ENCODE measurements around the gene TLE5.
"Not testable (repeated sequence)": the region's sequence is repeated elsewhere in the genome, so short reads cannot be mapped to it uniquely, and the experiment has no call there.

TLE5 gene

GRCh38 chr19:3039125-3039524 lies 23.2 kb downstream of the TLE5 start:
- TF ChIP-seq, protein P1, sequence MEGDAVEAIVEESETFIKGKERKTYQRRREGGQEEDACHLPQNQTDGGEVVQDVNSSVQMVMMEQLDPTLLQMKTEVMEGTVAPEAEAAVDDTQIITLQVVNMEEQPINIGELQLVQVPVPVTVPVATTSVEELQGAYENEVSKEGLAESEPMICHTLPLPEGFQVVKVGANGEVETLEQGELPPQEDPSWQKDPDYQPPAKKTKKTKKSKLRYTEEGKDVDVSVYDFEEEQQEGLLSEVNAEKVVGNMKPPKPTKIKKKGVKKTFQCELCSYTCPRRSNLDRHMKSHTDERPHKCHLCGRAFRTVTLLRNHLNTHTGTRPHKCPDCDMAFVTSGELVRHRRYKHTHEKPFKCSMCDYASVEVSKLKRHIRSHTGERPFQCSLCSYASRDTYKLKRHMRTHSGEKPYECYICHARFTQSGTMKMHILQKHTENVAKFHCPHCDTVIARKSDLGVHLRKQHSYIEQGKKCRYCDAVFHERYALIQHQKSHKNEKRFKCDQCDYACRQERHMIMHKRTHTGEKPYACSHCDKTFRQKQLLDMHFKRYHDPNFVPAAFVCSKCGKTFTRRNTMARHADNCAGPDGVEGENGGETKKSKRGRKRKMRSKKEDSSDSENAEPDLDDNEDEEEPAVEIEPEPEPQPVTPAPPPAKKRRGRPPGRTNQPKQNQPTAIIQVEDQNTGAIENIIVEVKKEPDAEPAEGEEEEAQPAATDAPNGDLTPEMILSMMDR (IDR thresholded peaks at IDR 0.05; ENCODE audit: low read depth, low read length), result no peak
- in situ Hi-C loops (cut with HindIII; ENCODE audit: low sequenced_read_pairs), result no loop called here
- DNase-seq (ENCODE audit: low read depth, low spot score), result no peak
- no peak overlapping the region for H3K4me3 ChIP-seq (ENCODE audit: low read depth, low read length)

DNA sequence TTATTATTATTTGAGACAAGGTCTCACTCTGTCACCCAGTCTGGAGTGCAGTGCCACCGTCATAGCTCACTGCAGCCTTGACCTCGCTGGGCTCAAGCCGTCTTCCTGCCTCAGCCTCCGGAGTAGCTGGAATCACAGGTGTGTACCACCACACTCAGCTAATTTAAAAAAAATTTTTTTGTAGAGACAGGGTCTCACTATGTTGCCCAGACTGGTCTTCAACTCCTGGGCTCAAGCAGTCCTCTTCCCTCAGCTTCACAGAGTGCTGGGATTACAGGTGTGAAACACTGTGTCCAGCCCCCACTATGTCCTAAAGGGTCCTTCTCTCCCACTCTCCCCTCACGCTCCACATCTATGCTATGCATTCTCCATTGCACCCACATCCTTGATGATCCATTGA lies 24.1 kb downstream of the TLE5 start:
- TF ChIP-seq, protein P1 (IDR thresholded peaks at IDR 0.05; ENCODE audit: low read depth, low read length), result no peak
- H3K4me3 ChIP-seq (ENCODE audit: low read depth, low read length), result no peak overlapping the region
- DNase-seq (ENCODE audit: low read depth, low spot score), result no peak
- in situ Hi-C loops (cut with HindIII; ENCODE audit: low sequenced_read_pairs), result no loop called here

DNA sequence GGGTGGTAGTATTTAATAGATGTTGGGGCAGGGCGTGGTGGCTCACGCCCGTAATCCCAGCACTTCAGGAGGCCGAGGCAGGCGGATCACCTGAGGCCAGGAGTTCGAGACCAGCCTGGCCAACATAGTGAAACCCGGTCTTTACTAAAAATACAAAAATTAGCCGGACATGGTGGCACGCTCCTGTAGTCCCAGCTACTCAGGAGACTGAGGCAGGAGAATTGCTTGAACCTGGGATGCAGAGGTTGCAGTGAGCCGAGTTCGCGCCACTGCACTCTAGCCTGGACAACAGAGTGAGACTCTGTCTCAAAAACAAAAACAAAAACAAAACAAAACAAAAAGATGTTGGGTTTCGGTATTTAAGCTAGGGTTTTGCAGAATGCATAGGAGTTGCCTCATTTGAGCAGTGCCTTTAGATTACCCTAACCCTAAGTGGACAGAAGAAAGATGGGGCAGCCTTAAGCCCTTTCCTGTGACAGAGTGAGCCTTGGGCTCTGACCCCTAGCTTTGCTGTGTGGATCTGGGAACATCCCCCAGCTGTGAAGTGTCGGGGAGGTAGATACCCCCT lies 25.2 kb downstream of the TLE5 start:
- in situ Hi-C loops (cut with HindIII; ENCODE audit: low sequenced_read_pairs); DNase-seq (ENCODE audit: low read depth, low spot score); H3K4me3 ChIP-seq (ENCODE audit: low read depth, low read length): not testable (repeated sequence)

GRCh38 chr19:3036119-3036976 lies 25.9 kb downstream of the TLE5 start:
- in situ Hi-C loops (cut with HindIII; ENCODE audit: low sequenced_read_pairs), result no loop called here
- TF ChIP-seq, protein P1 (IDR thresholded peaks at IDR 0.05; ENCODE audit: low read depth, low read length), result peak; percentile 28
- peak; percentile 93 for DNase-seq (ENCODE audit: low read depth, low spot score)
- peak overlapping the region; percentile 56 for H3K4me3 ChIP-seq (ENCODE audit: low read depth, low read length)

- in situ Hi-C loops (cut with HindIII; ENCODE audit: low sequenced_read_pairs), result no loop called here
- DNase-seq (ENCODE audit: low read depth, low spot score), result peak; percentile 99
- peak overlapping the region; percentile 56 for H3K4me3 ChIP-seq (ENCODE audit: low read depth, low read length)
- TF ChIP-seq, protein P1 (IDR thresholded peaks at IDR 0.05; ENCODE audit: low read depth, low read length), result no peak
Observed at GRCh38 chr19:3035542-3036118, 26.7 kb downstream of the TLE5 start.

DNA sequence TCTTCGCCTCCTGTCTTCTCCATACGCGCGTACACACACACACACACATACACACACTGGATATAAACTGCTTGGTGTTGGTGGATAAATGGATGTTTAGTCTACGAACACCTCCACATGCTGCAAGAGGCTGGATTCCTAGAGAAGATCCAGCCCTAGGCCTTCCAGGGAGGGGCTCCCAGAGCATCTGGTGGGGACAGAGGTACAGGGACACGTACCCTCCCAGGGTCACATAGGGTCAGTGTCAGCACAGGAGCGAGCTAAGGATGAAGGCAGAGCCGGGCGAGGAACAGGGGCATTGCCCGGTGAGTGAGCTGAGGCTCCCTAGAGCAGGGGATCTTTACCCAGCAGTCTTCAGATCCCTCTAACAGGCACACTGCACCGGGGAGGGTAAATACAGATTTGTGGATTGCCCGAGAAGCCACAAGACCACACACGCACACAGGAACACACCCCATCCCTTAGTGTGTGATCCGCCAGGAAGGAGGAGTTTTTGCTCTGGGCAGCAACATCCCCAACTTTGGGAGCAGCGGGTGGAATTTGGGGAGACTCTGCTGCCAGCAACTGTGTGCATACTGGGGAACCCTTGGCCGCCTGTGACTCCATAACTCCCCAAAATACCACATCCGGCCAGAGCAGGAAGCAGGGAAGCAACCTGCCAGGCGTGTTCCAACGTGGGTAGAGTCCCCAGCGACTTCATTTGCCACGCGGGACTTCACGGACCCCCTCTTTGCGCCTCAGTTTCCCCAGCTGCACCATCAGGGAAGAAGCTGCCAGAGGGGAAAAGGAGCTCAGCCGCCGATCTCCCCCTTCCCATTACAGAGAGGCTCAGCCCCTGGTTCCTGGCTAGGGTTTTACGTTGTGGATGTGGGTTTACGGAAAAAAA lies 27.4 kb downstream of the TLE5 start:
- in situ Hi-C loops (cut with HindIII; ENCODE audit: low sequenced_read_pairs), result no loop called here
- peak; percentile 45 for DNase-seq (ENCODE audit: low read depth, low spot score)
- TF ChIP-seq, protein P1 (IDR thresholded peaks at IDR 0.05; ENCODE audit: low read depth, low read length), result no peak
- H3K4me3 ChIP-seq (ENCODE audit: low read depth, low read length), result peak overlapping the region; percentile 56

Measured in astrocyte of the spinal cord (primary cell).